Mesendoderm (in vitro differentiated cells): ENCODE data around the gene CPD.

ENCODE experiments used
- DNase-seq: peaks from one replicate; pipeline ENCODE4 v3.0.0; 2013
- H2AK5ac ChIP-seq: 2 replicates; pipeline ENCODE4 v1.6.1; 2013; ENCODE audit warnings: low read length, inconsistent platforms
- H2BK120ac ChIP-seq: 2 replicates; pipeline ENCODE4 v1.6.1; 2013; ENCODE audit warnings: low read depth, mild to moderate bottlenecking, low read length, moderate library complexity, mixed read lengths
- H2BK15ac ChIP-seq: replicated peaks from 2 replicates; pipeline ENCODE4 v1.6.1; 2013; ENCODE audit warnings: low read depth, mild to moderate bottlenecking, moderate library complexity
- H2BK5ac ChIP-seq: 2 replicates; pipeline ENCODE4 v1.6.1; 2013; ENCODE audit warnings: low read length, inconsistent platforms
- H3K18ac ChIP-seq: 2 replicates; pipeline ENCODE4 v1.6.1; 2013; ENCODE audit warnings: mild to moderate bottlenecking, low read length, mixed read lengths
- H3K23ac ChIP-seq: one replicate; pipeline ENCODE4 v1.6.1; 2013; ENCODE audit warnings: low read length
- H3K27ac ChIP-seq: 2 replicates; pipeline ENCODE4 v1.5.1; 2013; ENCODE audit warnings: low read depth, mild to moderate bottlenecking, inconsistent platforms, low read length, moderate library complexity
- H3K27me3 ChIP-seq: 2 replicates; pipeline ENCODE4 v1.6.1; 2013; ENCODE audit warnings: low read length, control low read depth, mild to moderate bottlenecking, inconsistent platforms; ENCODE audit not compliant: insufficient read depth, poor library complexity
- H3K36me3 ChIP-seq: 2 replicates; pipeline ENCODE4 v1.6.1; 2013; ENCODE audit warnings: low read length, inconsistent platforms; ENCODE audit not compliant: control insufficient read depth, insufficient read depth
- H3K4ac ChIP-seq: one replicate; pipeline ENCODE4 v1.6.1; 2013; ENCODE audit warnings: low read depth, mild to moderate bottlenecking, low read length, moderate library complexity
- H3K4me1 ChIP-seq: 2 replicates; pipeline ENCODE4 v1.6.1; 2013; ENCODE audit warnings: low read depth, low read length, inconsistent platforms; ENCODE audit not compliant: control insufficient read depth
- H3K4me2 ChIP-seq: 2 replicates; pipeline ENCODE4 v1.6.1; 2013; ENCODE audit warnings: low read length
- H3K4me3 ChIP-seq: 2 replicates; pipeline ENCODE4 v1.5.1; 2013; ENCODE audit warnings: mild to moderate bottlenecking, low read length
- H3K56ac ChIP-seq: one replicate; pipeline ENCODE4 v1.6.1; 2013; ENCODE audit warnings: low read length
- H3K79me1 ChIP-seq: 2 replicates; pipeline ENCODE4 v1.6.1; 2013; ENCODE audit warnings: low read length, inconsistent platforms
- H3K79me2 ChIP-seq: 2 replicates; pipeline ENCODE4 v1.6.1; 2013; ENCODE audit warnings: mild to moderate bottlenecking, low read length; ENCODE audit not compliant: control insufficient read depth, insufficient read depth
- H3K9ac ChIP-seq: 2 replicates; pipeline ENCODE4 v1.6.1; 2013; ENCODE audit warnings: low read length, inconsistent platforms
- H4K5ac ChIP-seq: one replicate; pipeline ENCODE4 v1.6.1; 2013; ENCODE audit warnings: low read length
- H4K8ac ChIP-seq: one replicate; pipeline ENCODE4 v1.6.1; 2013; ENCODE audit warnings: low read depth, mild to moderate bottlenecking, control low read depth, low read length, moderate library complexity
- WGBS: extraction: QIAGEN DNeasy Blood & Tissue Kit; methylation state at CpG from one replicate; pipeline ENCODE4 v1.1.7; 2013; ENCODE audit warnings: low lambda C conversion rate, missing lambda C conversion rate; ENCODE audit not compliant: insufficient coverage; ENCODE audit errors: extremely low coverage; 5-methylcytosine and 5-hydroxymethylcytosine counted together

The CPD gene

GRCh38 chr17:30368912-30369720 is 9.6 kb upstream of the CPD start:
- H3K23ac ChIP-seq: no peak overlapping the region
- H4K8ac ChIP-seq: no peak overlapping the region
- no peak overlapping the region for H3K27ac ChIP-seq
- no peak overlapping the region for H3K18ac ChIP-seq
- no peak overlapping the region for H3K9ac ChIP-seq
- no peak overlapping the region for H2AK5ac ChIP-seq
- no peak overlapping the region for H3K4me3 ChIP-seq
- H3K36me3 ChIP-seq: no peaks in the 10 kb centered on the region
- no peaks in the 10 kb centered on the region for H3K79me2 ChIP-seq
- no peak overlapping the region for H3K56ac ChIP-seq
- no peak for DNase-seq
- no peaks in the 10 kb centered on the region for H3K79me1 ChIP-seq
- no peak overlapping the region for H2BK5ac ChIP-seq
- no peak overlapping the region for H3K4ac ChIP-seq
- no CpG with 5 or more reads among the region's 13 CpGs for WGBS
- H3K4me1 ChIP-seq: no peaks in the 10 kb centered on the region
- H3K4me2 ChIP-seq: no peak overlapping the region
- no peak overlapping the region for H4K5ac ChIP-seq
- H3K27me3 ChIP-seq: no peaks in the 10 kb centered on the region
- no peak overlapping the region for H2BK15ac ChIP-seq
- H2BK120ac ChIP-seq: no peak overlapping the region

GRCh38 chr17:30369995-30370394 is 8.7 kb upstream of the CPD start:
- Histone ChIP-seq H2BK15ac (no peak overlapping the region), H3K79me1 (no peaks in the 10 kb centered on the region), H3K79me2 (no peaks in the 10 kb centered on the region), H3K36me3 (no peaks in the 10 kb centered on the region), H3K4me2 (no peak overlapping the region), H3K4me3 (no peak overlapping the region), H3K4ac (no peak overlapping the region), H3K23ac (no peak overlapping the region), H2BK5ac (no peak overlapping the region), H2AK5ac (no peak overlapping the region), H3K4me1 (no peaks in the 10 kb centered on the region), H4K8ac (no peak overlapping the region), H3K27me3 (no peaks in the 10 kb centered on the region), H3K18ac (no peak overlapping the region), H3K56ac (no peak overlapping the region), H3K27ac (no peak overlapping the region), H3K9ac (no peak overlapping the region), H4K5ac (no peak overlapping the region), H2BK120ac (no peak overlapping the region)
- no peak for DNase-seq

GRCh38 chr17:30372755-30373154 is 6.0 kb upstream of the CPD start:
- WGBS: no CpG with 5 or more reads among the region's 2 CpGs

DNA sequence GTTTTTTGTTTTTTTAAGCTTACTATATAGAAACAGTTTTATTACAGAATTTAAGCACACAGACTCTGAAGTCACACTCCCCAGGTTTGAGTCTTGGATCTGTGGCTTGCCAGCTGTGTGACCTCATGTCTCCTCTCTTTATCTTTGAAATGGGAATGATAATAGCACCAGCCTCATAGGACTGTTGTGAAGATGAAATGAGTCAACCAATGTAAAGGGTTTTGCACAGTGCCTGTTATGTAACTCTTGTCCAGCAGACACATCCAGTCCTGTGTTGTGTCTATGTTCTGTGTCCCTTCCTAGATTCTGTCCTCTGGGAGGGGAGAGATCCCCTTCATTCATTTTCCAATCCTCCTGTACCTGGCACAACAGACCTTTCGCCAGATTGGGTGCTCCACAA is 3.1 kb upstream of the CPD start:
- H3K79me2 ChIP-seq: peaks cover 4% of the 10 kb centered on the region
- H2BK120ac ChIP-seq: no peak overlapping the region
- no peak overlapping the region for H2BK5ac ChIP-seq
- H3K4me2 ChIP-seq: no peak overlapping the region
- no peak overlapping the region for H2AK5ac ChIP-seq
- H2BK15ac ChIP-seq: no peak overlapping the region
- peaks cover 6% of the 10 kb centered on the region for H3K4me1 ChIP-seq
- peaks cover 1% of the 10 kb centered on the region for H3K79me1 ChIP-seq
- WGBS: no CpG with 5 or more reads among the region's 1 CpG
- no peak overlapping the region for H4K8ac ChIP-seq
- H4K5ac ChIP-seq: no peak overlapping the region
- H3K36me3 ChIP-seq: no peaks in the 10 kb centered on the region
- H3K9ac ChIP-seq: no peak overlapping the region
- no peak overlapping the region for H3K4me3 ChIP-seq
- H3K4ac ChIP-seq: no peak overlapping the region
- H3K27me3 ChIP-seq: no peaks in the 10 kb centered on the region
- DNase-seq: no peak
- no peak overlapping the region for H3K18ac ChIP-seq
- no peak overlapping the region for H3K27ac ChIP-seq
- no peak overlapping the region for H3K23ac ChIP-seq
- H3K56ac ChIP-seq: no peak overlapping the region

More at GRCh38 chr17:30372755-30373154, 6.0 kb upstream of the CPD start:
- no peak overlapping the region for H3K4me3 ChIP-seq
- H3K9ac ChIP-seq: no peak overlapping the region
- H4K8ac ChIP-seq: no peak overlapping the region
- H2AK5ac ChIP-seq: no peak overlapping the region
- H3K4me2 ChIP-seq: no peak overlapping the region
- no peak overlapping the region for H2BK15ac ChIP-seq
- DNase-seq: peak; percentile 86
- H3K36me3 ChIP-seq: no peaks in the 10 kb centered on the region
- no peak overlapping the region for H2BK120ac ChIP-seq
- H3K18ac ChIP-seq: no peak overlapping the region
- H3K79me2 ChIP-seq: no peaks in the 10 kb centered on the region
- no peak overlapping the region for H3K23ac ChIP-seq
- H3K79me1 ChIP-seq: no peaks in the 10 kb centered on the region
- H3K4ac ChIP-seq: no peak overlapping the region
- H2BK5ac ChIP-seq: no peak overlapping the region
- no peak overlapping the region for H3K27ac ChIP-seq
- no peak overlapping the region for H3K56ac ChIP-seq
- no peak overlapping the region for H4K5ac ChIP-seq
- peaks cover 3% of the 10 kb centered on the region for H3K4me1 ChIP-seq
- no peaks in the 10 kb centered on the region for H3K27me3 ChIP-seq

GRCh38 chr17:30376621-30377452 is 1.9 kb upstream of the CPD start:
- H2AK5ac ChIP-seq: no peak overlapping the region
- H3K4ac ChIP-seq: no peak overlapping the region
- H3K27ac ChIP-seq: no peak overlapping the region
- H3K56ac ChIP-seq: no peak overlapping the region
- no CpG with 5 or more reads among the region's 12 CpGs for WGBS
- peaks cover 4% of the 10 kb centered on the region for H3K79me2 ChIP-seq
- H3K4me2 ChIP-seq: no peak overlapping the region
- H2BK5ac ChIP-seq: no peak overlapping the region
- no peaks in the 10 kb centered on the region for H3K27me3 ChIP-seq
- H3K4me1 ChIP-seq: peaks cover 9% of the 10 kb centered on the region
- no peak overlapping the region for H4K8ac ChIP-seq
- H3K23ac ChIP-seq: no peak overlapping the region
- H3K18ac ChIP-seq: no peak overlapping the region
- no peak overlapping the region for H4K5ac ChIP-seq
- no peak overlapping the region for H3K9ac ChIP-seq
- H3K79me1 ChIP-seq: peaks cover 1% of the 10 kb centered on the region
- DNase-seq: peak; percentile 28
- no peaks in the 10 kb centered on the region for H3K36me3 ChIP-seq
- H3K4me3 ChIP-seq: no peak overlapping the region
- H2BK15ac ChIP-seq: no peak overlapping the region
- H2BK120ac ChIP-seq: no peak overlapping the region
